ENCODE data around the gene REXO1.

REXO1 gene

DNA sequence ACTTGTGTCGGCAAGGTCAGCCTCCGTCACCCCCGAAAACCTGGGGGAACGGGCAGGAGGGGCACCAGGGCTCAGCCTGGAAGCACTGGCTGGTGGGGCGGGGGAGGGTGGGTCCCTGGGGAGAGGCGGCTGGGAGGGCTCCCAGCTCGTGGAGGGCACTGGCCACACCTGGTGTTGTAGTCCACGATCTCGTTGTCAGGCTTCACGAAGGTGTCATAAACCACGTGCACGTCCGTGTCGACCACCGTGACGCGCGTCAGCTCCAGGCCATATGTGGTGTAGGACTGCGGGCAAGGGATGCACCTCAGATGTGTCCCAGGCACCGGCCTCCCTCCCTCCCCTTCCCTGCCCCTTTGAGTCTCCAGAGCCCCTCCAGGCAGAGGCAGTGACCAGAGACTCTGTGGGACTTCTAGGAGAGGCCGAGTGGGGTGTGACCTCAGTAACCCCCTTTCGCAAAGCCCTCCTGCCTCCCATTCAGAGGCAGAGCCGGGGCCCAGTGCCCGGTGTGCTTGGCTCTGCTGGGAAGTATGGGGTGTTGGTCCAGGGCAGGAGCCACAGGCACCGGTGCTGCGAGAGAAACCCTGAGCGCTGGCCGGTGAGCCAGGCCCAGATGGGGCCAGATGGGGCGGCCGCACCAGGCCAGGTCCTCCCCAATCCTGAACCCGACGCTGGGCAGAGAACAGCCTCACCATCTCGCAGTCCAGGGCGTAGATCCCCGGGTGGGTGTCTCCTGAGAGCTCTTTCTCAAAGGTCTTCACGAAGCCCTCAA lies 31.6 kb downstream of the REXO1 start:
- H3K27ac Mint-ChIP-seq: no peak overlapping the region

DNA sequence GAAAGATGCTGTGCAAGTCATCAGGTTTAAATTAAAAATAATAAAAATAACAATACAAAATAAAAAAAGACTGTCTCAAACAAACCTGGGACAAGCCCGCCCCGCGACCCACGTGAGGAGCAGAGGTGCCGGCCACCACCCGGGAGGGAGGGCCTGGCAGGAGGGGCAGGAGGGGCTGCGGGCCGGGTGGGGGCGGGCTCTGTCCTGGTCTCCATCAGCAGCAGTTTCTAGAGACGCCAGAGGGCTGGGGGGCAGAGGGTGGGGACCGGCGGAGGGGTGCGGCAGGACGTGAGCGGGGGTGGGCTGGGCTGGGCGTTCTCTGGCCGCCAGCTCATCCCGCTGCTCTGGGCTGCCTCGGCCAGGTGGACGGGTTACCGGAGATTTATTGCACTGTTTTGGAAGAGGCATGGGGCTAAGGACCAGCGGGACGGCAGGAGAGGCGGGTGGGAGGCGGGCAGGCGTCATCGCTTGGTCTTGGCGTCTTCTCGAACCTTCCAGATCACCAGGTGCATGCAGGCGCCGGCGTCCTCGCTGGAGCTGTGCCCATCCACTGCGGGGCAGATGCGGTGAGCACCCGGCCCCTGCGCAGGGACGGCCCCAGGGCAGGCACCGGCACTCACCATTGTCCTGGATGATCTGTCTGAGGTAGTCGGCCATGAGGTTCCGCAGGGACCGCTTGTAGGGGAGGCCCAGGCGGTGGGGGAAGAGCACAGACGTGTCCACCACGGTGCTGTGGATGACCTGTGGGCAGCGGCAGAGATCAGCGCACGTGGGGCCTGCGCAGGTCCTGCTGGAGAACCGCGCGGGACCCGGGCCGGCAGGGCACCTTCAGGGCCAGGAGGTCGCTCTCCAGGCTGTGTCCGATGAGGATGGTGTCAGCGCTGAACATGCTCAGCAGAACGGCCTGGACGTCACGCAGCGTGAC lies 32.4 kb downstream of the REXO1 start:
- Mint-ChIP-seq H3K4me3 (no peak overlapping the region), H3K4me1 (peaks cover 18 to 20% of the 10 kb centered on the region in 2 donors), H3K27ac (no peak overlapping the region), H3K36me3 (peaks cover 18 to 21% of the 10 kb centered on the region in 2 donors), H3K9me3 (no peaks in the 10 kb centered on the region), H3K27me3 (no peaks in the 10 kb centered on the region)
- ATAC-seq (replicated peaks) (no peak), DNase-seq (no peak)

More for the DNA sequence above, 31.6 kb downstream of the REXO1 start:
- ATAC-seq (replicated peaks) (no peak), DNase-seq (no peak)
- Mint-ChIP-seq H3K27me3 (no peaks in the 10 kb centered on the region), H3K9me3 (no peaks in the 10 kb centered on the region), H3K4me3 (no peak overlapping the region), H3K4me1 (peaks cover 17 to 18% of the 10 kb centered on the region in 2 donors), H3K36me3 (peaks cover 24 to 27% of the 10 kb centered on the region in 2 donors)

DNA sequence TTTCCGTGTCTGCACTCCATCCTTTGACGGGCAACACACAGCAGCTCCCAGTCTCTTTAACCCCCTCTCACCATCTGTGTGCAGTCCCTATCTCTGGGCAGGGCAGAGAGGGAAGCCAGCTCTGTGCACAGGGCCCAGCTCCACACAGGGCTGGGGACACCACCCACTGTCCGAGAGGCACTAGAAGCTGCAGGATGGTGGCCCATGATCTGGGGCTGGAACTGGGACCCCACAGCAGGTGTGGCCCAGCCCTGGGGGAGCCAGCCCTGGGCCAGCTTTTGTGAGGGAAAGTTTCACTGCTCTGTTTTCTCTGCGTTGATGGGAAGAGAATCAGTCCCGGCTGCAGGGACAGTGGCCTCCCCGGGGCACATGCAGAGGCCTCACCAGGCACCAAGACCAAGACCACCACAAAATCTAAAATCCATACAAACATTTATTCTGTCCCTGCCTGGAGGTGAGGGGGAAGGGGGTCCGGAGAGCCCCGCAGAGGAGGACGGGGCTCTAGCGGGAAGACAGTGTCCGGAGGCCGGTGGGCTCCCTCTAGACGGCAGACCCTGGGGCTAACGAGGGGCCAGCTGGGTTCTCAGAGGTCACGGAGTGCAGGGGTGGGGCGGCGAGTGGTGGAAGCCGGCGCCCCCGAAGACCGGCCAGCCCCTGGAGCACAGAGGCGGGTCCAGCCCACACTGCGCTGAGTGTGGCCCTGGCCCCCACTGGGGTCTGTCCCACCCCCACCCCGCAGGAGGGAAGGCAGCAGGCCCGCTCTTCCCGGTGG lies 33.3 kb downstream of the REXO1 start:
- DNase-seq: no peak
- Mint-ChIP-seq H3K27ac (peak overlapping the region; percentile 42), H3K4me3 (no peak overlapping the region), H3K27me3 (no peaks in the 10 kb centered on the region), H3K36me3 (peaks cover 13 to 14% of the 10 kb centered on the region in 2 donors), H3K9me3 (no peaks in the 10 kb centered on the region), H3K4me1 (peaks cover 17 to 18% of the 10 kb centered on the region in 2 donors)
- no peak for ATAC-seq (replicated peaks)

DNA sequence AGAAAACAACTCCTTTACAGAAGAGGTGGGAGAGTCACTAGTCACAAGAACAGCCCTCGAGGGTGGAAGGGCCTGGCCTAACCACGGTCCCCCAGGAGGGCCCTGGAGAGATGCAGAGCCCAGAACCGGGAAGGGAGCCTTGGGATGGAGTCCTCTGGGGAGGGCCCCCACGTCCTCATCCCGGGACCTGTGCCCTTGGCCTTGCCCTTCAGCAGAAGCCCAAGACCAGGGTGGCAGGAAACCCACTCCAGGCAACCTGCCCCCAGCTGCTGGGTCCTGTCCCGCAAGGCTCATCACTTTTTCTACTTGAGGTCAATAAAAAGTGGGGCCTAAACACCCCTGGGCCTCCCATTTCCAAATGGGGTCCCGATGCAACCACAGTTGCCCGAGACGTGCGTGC lies 33.9 kb downstream of the REXO1 start:
- DNase-seq (no peak), ATAC-seq (replicated peaks) (no peak)
- Mint-ChIP-seq H3K4me3 (no peak overlapping the region), H3K36me3 (peaks cover 13 to 14% of the 10 kb centered on the region in 2 donors), H3K9me3 (no peaks in the 10 kb centered on the region), H3K27ac (no peak overlapping the region), H3K4me1 (peaks cover 17 to 18% of the 10 kb centered on the region in 2 donors), H3K27me3 (no peaks in the 10 kb centered on the region)

DNA sequence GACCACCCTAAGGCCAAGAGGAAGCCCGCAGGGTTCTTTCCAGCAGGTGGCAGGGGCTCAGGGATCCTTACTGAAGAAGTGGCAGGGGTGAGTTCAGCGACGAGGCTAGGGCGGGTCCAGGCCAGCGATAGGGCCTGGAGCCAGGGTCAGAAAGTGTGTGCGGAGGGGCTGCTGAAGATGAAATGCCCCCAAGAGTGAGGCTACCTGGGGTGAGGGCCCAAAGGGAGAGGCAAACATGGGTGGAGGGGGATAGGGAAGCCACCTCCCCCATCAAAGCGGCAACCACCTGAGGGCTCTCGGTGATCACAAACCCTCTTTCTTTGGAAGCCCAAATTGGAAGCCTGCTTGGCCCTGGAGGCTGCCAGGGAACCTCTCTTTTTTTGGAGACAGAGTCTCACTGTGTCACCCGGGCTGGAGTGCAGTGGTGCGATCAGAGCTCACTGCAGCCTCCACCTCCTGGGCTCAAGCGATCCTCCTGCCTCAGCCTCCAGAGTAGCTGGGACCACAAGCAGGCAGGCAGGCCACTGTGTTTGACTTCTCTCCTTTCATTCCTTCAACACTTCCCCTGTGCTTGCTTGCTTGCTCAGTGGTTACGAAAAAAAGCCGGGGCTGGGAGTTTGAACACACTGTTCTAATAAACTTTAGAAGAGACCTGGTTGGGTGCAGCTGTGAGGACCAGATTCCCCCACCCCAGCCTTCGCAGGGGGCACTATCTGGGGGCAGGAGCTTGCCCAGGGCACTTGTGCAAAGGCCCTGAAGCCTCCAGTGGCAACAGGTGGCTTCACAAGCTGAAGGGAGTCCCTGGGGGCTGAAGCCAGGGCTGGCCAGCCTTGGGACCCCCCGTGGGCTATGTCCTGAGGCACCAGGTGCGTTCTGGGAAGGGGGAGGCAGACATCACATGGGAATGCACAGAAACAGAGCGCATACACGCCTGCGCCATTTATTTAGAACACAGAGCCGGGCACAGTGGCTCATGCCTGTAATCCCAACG lies 34.8 kb downstream of the REXO1 start:
- H3K4me1 Mint-ChIP-seq: peaks cover 17 to 18% of the 10 kb centered on the region in 2 donors
- peaks cover 13 to 14% of the 10 kb centered on the region in 2 donors for H3K36me3 Mint-ChIP-seq
- peak overlapping the region; percentile 68 for H3K27ac Mint-ChIP-seq
- DNase-seq (no peak), ATAC-seq (replicated peaks) (no peak)
- H3K9me3 Mint-ChIP-seq: no peaks in the 10 kb centered on the region
- H3K4me3 Mint-ChIP-seq: peak overlapping the region; percentile 85 to 92
- H3K27me3 Mint-ChIP-seq: no peaks in the 10 kb centered on the region

DNA sequence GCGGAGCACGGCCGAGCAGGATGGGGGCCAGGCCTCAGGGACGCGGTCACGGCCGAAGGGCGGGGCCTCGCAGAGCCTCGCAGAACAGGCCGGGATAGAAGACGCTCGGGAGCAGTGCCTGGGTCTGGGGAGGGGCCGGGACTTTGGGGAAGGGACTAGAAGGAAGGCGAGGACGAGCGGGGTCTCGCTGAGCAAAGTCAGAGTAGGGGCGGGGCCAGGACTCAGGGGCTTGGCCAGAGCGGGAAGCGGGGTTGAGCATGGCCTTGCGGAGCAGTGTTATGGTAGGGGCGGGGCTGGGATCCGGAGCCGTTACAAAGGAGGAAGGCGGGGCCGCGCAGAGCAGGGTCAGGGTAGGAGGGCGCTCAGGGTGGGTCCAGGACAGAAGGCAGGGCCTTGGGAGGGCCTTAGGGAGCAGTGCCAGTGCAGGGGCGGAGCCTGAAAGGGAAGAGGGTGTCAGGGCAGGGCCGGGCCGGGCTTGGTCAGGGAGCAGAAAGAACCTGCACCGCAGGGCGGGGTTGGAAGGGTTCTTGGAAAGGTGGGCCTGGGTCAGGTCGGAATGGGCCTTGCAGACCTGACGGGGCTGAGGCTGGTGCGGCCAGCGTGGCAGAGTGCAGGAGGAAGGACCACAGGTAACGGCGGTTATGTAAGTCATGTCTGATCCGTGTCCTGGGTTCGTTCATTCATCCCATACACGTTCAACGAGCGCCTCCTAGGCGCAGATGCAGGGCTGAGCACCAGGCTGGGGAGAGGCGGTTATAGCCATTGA lies 35.7 kb downstream of the REXO1 start:
- Mint-ChIP-seq H3K27ac (peak overlapping the region; percentile 68), H3K4me1 (peaks cover 17 to 18% of the 10 kb centered on the region in 2 donors), H3K27me3 (no peaks in the 10 kb centered on the region), H3K4me3 (peak overlapping the region; percentile 85 to 92), H3K36me3 (peaks cover 9 to 14% of the 10 kb centered on the region in 2 donors), H3K9me3 (no peaks in the 10 kb centered on the region)
- peak; percentile 90 to 92 for ATAC-seq (replicated peaks)
- DNase-seq: peak; percentile 87

DNA sequence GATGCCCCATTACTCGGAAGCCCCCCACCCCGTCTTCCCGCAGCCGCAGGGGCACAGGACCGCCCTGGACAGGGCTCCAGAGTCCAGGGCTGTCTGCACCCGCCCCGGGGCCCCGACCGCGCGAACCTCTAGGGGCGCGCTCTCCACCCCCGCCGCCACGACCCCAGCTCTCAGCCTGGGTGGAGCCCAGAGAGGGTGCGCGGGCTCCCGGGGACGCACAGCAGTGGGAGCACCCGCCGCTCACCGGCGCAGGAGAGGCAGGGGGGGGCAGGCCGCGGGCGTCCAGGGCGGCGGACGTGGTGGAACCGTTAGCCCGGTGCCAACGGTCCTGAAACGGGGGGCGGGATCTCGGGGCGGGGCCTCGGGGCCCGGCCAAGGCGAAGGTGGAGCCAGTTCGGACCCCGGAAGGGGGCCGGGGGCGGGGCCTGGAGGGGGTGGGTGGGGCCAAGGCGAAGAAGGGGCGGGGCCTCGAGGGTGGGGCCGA lies 36.3 kb downstream of the REXO1 start, which contains the start of gene ATP8B3:
Gene ATP8B3 (minus strand): TSS at position 335 of the 484 bp plus-strand sequence. CDS start 540 bp downstream, outside the sequence.
- DNase-seq (no peak), ATAC-seq (replicated peaks) (peak; percentile 14 to 19)
- Mint-ChIP-seq H3K27me3 (no peaks in the 10 kb centered on the region), H3K4me1 (peaks cover 17 to 18% of the 10 kb centered on the region in 2 donors), H3K27ac (peak within 1 kb of the TSS; percentile 70), H3K4me3 (peak within 1 kb of the TSS; percentile 85 to 92), H3K36me3 (peaks cover 9 to 14% of the 10 kb centered on the region in 2 donors), H3K9me3 (no peaks in the 10 kb centered on the region)

DNA sequence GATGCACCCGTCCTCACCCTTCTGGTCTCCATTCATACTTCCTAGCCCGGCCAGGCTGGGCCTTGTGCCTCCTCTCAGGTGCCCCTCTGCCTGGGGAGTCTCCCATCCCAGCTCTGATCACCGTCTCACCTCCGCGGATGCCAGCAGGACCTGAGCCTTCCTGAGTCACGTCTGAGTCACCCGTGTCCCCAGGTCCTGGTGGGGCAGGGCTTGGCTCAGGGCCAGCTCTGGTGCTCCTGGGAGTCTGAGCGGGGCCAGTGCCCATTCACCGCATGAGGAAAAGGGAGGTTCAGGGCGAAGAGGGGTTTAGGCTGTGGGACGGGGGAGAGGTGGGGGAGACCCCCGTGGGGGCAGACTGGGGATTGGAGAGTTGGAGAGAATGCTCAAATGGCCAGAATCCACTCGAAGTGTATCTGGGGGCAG lies 36.8 kb downstream of the REXO1 start:
- peaks cover 17 to 18% of the 10 kb centered on the region in 2 donors for H3K4me1 Mint-ChIP-seq
- no peak for ATAC-seq (replicated peaks)
- DNase-seq: no peak
- no peaks in the 10 kb centered on the region for H3K9me3 Mint-ChIP-seq
- peak overlapping the region; percentile 70 for H3K27ac Mint-ChIP-seq
- H3K27me3 Mint-ChIP-seq: no peaks in the 10 kb centered on the region
- H3K4me3 Mint-ChIP-seq: peak overlapping the region; percentile 76 to 85
- H3K36me3 Mint-ChIP-seq: peaks cover 7 to 10% of the 10 kb centered on the region in 2 donors

DNA sequence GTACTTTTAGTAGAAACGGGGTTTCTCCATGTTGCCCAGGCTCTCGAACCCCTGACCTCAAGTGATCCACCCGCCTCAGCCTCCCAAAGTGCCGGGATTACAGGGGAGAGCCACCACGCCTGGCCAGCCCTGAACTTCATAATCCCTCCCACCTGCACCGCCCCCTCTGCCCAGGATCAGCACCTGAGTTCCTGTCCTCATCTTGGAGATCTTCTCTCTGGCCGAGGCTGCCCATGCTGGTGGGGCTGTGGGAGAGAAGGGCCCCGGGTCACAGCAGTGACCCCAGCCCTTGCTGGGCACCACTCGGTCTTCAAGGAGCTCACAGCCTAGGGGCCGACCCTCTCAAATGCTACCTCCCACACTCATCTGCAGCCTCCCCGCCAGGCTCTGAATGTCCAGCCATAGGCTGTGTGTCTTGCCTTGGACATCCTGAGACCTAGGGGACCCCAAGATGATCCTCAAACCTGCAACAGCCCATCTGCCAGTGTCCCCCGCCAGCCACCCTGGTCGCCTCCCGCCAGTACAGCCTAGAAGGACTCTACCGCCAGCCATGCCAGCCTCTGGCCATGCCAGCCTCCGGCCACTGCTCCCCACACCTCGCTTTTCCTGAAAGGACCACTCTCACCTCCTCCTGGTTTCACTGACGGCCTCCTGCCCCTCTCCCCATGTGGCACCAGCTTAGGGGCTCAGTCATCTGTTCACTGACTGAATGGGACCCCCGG lies 37.7 kb downstream of the REXO1 start:
- DNase-seq (no peak), ATAC-seq (replicated peaks) (no peak)
- peaks cover 17 to 18% of the 10 kb centered on the region in 2 donors for H3K4me1 Mint-ChIP-seq
- H3K9me3 Mint-ChIP-seq: no peaks in the 10 kb centered on the region
- peak overlapping the region; percentile 68 for H3K27ac Mint-ChIP-seq
- no peak overlapping the region for H3K4me3 Mint-ChIP-seq
- H3K27me3 Mint-ChIP-seq: no peaks in the 10 kb centered on the region
- H3K36me3 Mint-ChIP-seq: peaks cover 5 to 7% of the 10 kb centered on the region in 2 donors

DNA sequence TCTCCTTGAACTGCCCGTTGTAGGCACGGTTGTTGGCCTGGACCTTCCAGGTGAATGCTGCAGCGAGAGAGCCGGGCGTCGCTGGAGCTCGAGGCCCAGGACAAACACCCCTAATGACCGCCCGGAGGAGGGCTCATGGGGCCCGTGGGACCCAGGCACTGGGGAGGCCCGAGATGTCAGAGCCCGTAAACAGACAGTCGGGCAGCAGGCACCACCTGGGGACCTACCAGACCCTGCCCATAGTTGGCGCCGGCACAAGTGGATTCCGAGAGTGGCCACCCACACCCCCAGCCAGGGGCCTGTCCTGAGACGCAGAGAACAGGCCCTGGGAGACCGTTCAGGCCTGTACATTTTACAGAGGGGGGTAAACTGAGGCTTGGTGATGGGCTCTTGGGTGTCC lies 38.6 kb downstream of the REXO1 start:
- peaks cover 17 to 18% of the 10 kb centered on the region in 2 donors for H3K4me1 Mint-ChIP-seq
- DNase-seq: no peak
- no peaks in the 10 kb centered on the region for H3K27me3 Mint-ChIP-seq
- no peak overlapping the region for H3K4me3 Mint-ChIP-seq
- no peaks in the 10 kb centered on the region for H3K9me3 Mint-ChIP-seq
- ATAC-seq (replicated peaks): no peak
- H3K27ac Mint-ChIP-seq: no peak overlapping the region
- peaks cover 0 to 2% of the 10 kb centered on the region in 2 donors for H3K36me3 Mint-ChIP-seq

DNA sequence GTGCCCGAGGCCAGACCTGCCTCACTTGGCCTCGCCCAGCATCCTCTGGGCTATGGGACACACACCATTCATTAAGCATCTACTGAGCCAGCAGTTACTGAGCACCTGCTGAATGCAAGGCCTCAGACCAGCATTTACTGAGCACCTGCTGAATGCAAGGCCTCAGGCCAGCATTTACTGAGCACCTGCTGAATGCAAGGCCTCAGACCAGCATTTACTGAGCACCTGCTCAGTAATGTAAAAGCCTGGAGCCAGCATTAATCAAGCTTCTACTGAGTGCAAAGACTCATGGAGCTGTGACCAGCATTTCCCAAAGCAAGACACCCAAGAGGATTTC lies 39.9 kb downstream of the REXO1 start:
- Mint-ChIP-seq H3K9me3 (no peaks in the 10 kb centered on the region), H3K27me3 (no peaks in the 10 kb centered on the region), H3K36me3 (no peaks in the 10 kb centered on the region), H3K4me1 (peaks cover 13% of the 10 kb centered on the region in 2 donors), H3K27ac (no peak overlapping the region), H3K4me3 (no peak overlapping the region)
- ATAC-seq (replicated peaks) (no peak), DNase-seq (no peak)
